ENCODE data around the gene NFXL1.

Gene NFXL1

DNA sequence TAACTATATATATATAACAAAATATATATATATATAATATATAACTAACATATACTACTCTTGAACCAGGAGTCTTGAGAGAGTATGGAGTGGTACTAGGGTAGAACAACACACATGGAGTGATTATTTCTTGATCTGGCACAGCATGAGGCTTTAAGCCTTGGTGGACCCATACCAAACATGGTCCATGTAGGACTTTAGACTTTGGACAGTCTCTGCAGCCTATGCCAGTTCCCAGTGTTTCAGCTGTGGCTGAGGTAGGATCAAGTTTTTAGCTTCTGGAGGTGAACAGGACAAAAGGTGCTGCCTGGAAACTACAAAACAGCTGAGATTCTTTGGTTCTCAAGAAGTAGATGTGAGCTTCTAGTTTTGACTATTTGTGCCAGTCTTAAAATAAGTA, 97.1 kb downstream of the NFXL1 start:
- no peak overlapping the region for H3K4me3 Mint-ChIP-seq
- no peak for DNase-seq (ENCODE audit: low spot score in 2 of 2)
- H3K36me3 Mint-ChIP-seq (ENCODE audit: insufficient read depth), result peaks cover 1% of the 10 kb centered on the region
- no peak for ATAC-seq (replicated peaks; ENCODE audit: extremely low read depth, poor library complexity, severe bottlenecking)
- H3K27me3 Mint-ChIP-seq, result peaks cover 40% of the 10 kb centered on the region
- no peaks in the 10 kb centered on the region for H3K9me3 Mint-ChIP-seq
- H3K27ac Mint-ChIP-seq (ENCODE audit: low read depth), result no peak overlapping the region
- H3K4me1 Mint-ChIP-seq, result peaks cover 7% of the 10 kb centered on the region

DNA sequence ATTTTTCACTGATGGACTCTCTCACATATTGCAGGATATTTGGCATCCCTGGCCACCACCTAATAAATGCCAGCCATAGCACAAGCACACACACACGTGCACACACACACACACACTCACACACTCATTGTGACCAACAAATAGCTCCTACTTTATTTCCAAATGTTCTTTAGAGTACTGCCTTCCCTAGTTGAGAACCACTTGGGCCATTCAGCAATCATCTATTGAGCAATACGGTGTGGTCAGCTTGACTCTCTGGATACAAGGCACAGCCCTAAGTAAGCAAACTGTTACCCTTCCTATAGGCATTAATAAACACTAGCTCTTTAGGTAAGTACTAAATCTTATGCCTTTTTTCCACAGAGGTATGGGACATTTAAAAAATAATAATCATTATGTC, 97.6 kb downstream of the NFXL1 start:
- H3K27ac Mint-ChIP-seq (ENCODE audit: low read depth), result no peak overlapping the region
- no peak for DNase-seq (ENCODE audit: low spot score in 2 of 2)

GRCh38 chr4:47814618-47815295, 99.6 kb downstream of the NFXL1 start:
- ATAC-seq (replicated peaks; ENCODE audit: extremely low read depth, poor library complexity, severe bottlenecking), result no peak
- Mint-ChIP-seq H3K9me3 (no peaks in the 10 kb centered on the region), H3K27me3 (peaks cover 41% of the 10 kb centered on the region), H3K27ac (ENCODE audit: low read depth) (no peak overlapping the region), H3K4me3 (no peak overlapping the region), H3K36me3 (ENCODE audit: insufficient read depth) (peaks cover 3% of the 10 kb centered on the region), H3K4me1 (peaks cover 7% of the 10 kb centered on the region)
- DNase-seq (ENCODE audit: low spot score in 2 of 2), result no peak

More for the DNA sequence above, 97.6 kb downstream of the NFXL1 start:
- no peak for ATAC-seq (replicated peaks; ENCODE audit: extremely low read depth, poor library complexity, severe bottlenecking)
- Mint-ChIP-seq H3K27me3 (peaks cover 37% of the 10 kb centered on the region), H3K36me3 (ENCODE audit: insufficient read depth) (peaks cover 1% of the 10 kb centered on the region), H3K4me1 (peaks cover 7% of the 10 kb centered on the region), H3K4me3 (no peak overlapping the region), H3K9me3 (no peaks in the 10 kb centered on the region)

GRCh38 chr4:47809654-47810203, 104.7 kb downstream of the NFXL1 start:
- H3K36me3 Mint-ChIP-seq (ENCODE audit: insufficient read depth), result peaks cover 2% of the 10 kb centered on the region
- ATAC-seq (replicated peaks; ENCODE audit: extremely low read depth, poor library complexity, severe bottlenecking) (no peak), DNase-seq (ENCODE audit: low spot score in 2 of 2) (no peak)
- no peak overlapping the region for H3K27ac Mint-ChIP-seq (ENCODE audit: low read depth)
- H3K27me3 Mint-ChIP-seq, result peaks cover 32% of the 10 kb centered on the region
- no peak overlapping the region for H3K4me3 Mint-ChIP-seq
- no peaks in the 10 kb centered on the region for H3K9me3 Mint-ChIP-seq
- H3K4me1 Mint-ChIP-seq, result no peaks in the 10 kb centered on the region

- H3K27ac Mint-ChIP-seq (ENCODE audit: low read depth), result no peak overlapping the region
- no peak for DNase-seq (ENCODE audit: low spot score in 2 of 2)
These were observed 109.8 kb downstream of the NFXL1 start for GRCh38 chr4:47804598-47804997.

GRCh38 chr4:47801481-47802002, 112.8 kb downstream of the NFXL1 start:
- Mint-ChIP-seq H3K36me3 (ENCODE audit: insufficient read depth) (no peaks in the 10 kb centered on the region), H3K4me3 (no peak overlapping the region), H3K9me3 (no peaks in the 10 kb centered on the region), H3K27me3 (peaks cover 10% of the 10 kb centered on the region), H3K27ac (ENCODE audit: low read depth) (no peak overlapping the region), H3K4me1 (no peaks in the 10 kb centered on the region)
- no peak for DNase-seq (ENCODE audit: low spot score in 2 of 2)
- ATAC-seq (replicated peaks; ENCODE audit: extremely low read depth, poor library complexity, severe bottlenecking), result no peak

More at GRCh38 chr4:47804598-47804997, 109.8 kb downstream of the NFXL1 start:
- ATAC-seq (replicated peaks; ENCODE audit: extremely low read depth, poor library complexity, severe bottlenecking), result no peak
- Mint-ChIP-seq H3K36me3 (ENCODE audit: insufficient read depth) (no peaks in the 10 kb centered on the region), H3K4me3 (no peak overlapping the region), H3K9me3 (no peaks in the 10 kb centered on the region), H3K27me3 (peaks cover 10% of the 10 kb centered on the region), H3K4me1 (no peaks in the 10 kb centered on the region)

DNA sequence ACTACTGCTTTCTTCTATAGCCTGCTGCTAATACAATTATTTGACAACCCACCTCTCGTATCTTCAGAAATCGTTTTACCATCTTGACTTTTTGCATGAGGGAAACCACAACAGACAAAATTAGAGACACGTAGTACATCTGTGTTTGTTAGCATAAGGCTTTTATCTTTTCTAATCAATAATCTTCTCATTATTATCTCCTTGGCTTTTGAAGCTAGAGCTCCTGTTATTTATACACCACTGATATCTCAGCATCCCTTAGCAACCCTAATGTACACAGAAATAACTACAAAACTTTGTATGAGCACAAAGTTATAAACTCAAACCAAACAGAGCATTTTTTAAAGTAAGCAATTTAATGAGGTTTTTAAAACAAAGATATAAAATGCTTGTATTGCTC, 116.2 kb downstream of the NFXL1 start:
- no peaks in the 10 kb centered on the region for H3K9me3 Mint-ChIP-seq
- no peak overlapping the region for H3K4me3 Mint-ChIP-seq
- no peak for DNase-seq (ENCODE audit: low spot score in 2 of 2)
- ATAC-seq (replicated peaks; ENCODE audit: extremely low read depth, poor library complexity, severe bottlenecking), result no peak
- no peaks in the 10 kb centered on the region for H3K36me3 Mint-ChIP-seq (ENCODE audit: insufficient read depth)
- H3K4me1 Mint-ChIP-seq, result no peaks in the 10 kb centered on the region
- H3K27ac Mint-ChIP-seq (ENCODE audit: low read depth), result no peak overlapping the region
- peaks cover 10% of the 10 kb centered on the region for H3K27me3 Mint-ChIP-seq

All from central memory CD8-positive, alpha-beta T cell (primary cell).